ENCODE data around the gene DNAH3.

GRCh38 chr16:20925751-20926150, 224.9 kb downstream of the DNAH3 start:
- TF ChIP-seq POLR2A (IDR thresholded peaks at IDR 0.05; ENCODE audit: borderline replicate concordance, extremely low read depth, insufficient read depth, insufficient read length): no peak
- TF ChIP-seq CTCF (IDR thresholded peaks at IDR 0.05 in 2 of 3, conservative IDR thresholded peaks at IDR 0.05 in 1 of 3; ENCODE audit: borderline replicate concordance in 1 of 3, insufficient read depth in 1 of 3, low read depth in 2 of 3, low read length in 2 of 3): no peak
- TF ChIP-seq JUND (IDR thresholded peaks at IDR 0.05): no peak
- TF ChIP-seq EGR1 (IDR thresholded peaks at IDR 0.05; ENCODE audit: low read depth): no peak
- TF ChIP-seq TCF7L2 (IDR thresholded peaks at IDR 0.05; ENCODE audit: borderline replicate concordance, extremely low read depth, insufficient read depth, insufficient read length): no peak
- no peak for TF ChIP-seq CBX3 (IDR thresholded peaks at IDR 0.05; ENCODE audit: low read depth)
- no peak for TF ChIP-seq SP1 (IDR thresholded peaks at IDR 0.05; ENCODE audit: low read depth)
- no peak for TF ChIP-seq POLR2AphosphoS5 (IDR thresholded peaks at IDR 0.05; ENCODE audit: low read depth, low read length)
- TF ChIP-seq ZFX (IDR thresholded peaks at IDR 0.05): no peak
